ENCODE measurements around the gene CA6. TPM values are rescaled to one million over a fixed set of nuclear protein-coding genes. Genes with fewer than 3 reads are reported as not detected.

Gene CA6
- total and polyA plus RNA-seq, 2 donors (not counting 1 experiment from before 2014, with no cell fraction given) = not detected

DNA sequence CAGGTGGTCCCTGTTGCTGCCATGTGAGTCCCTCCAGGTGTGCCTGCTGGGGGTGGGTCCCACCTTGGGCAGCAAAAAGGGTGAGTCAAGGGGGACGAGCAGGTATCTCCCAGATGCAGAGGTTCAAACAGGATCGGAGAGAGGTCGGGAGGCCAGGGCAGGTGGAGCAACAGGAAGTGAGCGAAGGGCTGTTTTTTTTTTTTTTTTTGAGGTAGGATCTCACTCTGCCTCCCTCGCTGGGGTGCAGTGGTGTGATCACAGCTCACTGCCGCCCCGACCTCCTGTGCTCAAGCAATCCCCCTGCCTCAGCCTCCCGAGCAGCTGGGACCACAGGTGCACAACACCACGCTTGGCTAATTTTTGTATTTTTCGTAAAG, 41.1 kb downstream of the CA6 start:
- 37% methylated on average over 7 of the region's 10 CpGs for WGBS (ENCODE audit: insufficient coverage)
- H3K4me1 Mint-ChIP-seq = peaks cover 9% of the 10 kb centered on the region
- Histone ChIP-seq H3K4me1 (ENCODE audit: control insufficient read depth in 2 of 2, insufficient read depth in 2 of 2, low read length in 2 of 2) (peaks cover 5 to 15% of the 10 kb centered on the region in 2 donors), H3K27ac (ENCODE audit: low read length in 2 of 2) (no peak overlapping the region), H2AFZ (ENCODE audit: insufficient read depth, low read depth, low read length, poor library complexity, severe bottlenecking) (no peak overlapping the region), H3K79me2 (ENCODE audit: control insufficient read depth, insufficient read depth, low read length) (no peaks in the 10 kb centered on the region), H3K4me2 (replicated peaks; ENCODE audit: low read depth, low read length, poor library complexity, severe bottlenecking) (no peak overlapping the region), H3K9me3 (ENCODE audit: control extremely low read depth in 1 of 3, control insufficient read depth in 2 of 3, insufficient read depth in 1 of 3, low read length in 2 of 3) (no peaks in the 10 kb centered on the region), H3K4me3 (ENCODE audit: control extremely low read depth in 1 of 5, extremely low read depth in 1 of 5, insufficient read depth in 1 of 5, low read depth in 2 of 5, low read length in 4 of 5) (no peak overlapping the region), H4K20me1 (ENCODE audit: control insufficient read depth, insufficient read depth, low read length, poor library complexity, severe bottlenecking) (no peaks in the 10 kb centered on the region), H3K36me3 (replicated peaks in 1 of 2; ENCODE audit: control extremely low read depth in 1 of 2, control insufficient read depth in 1 of 2, extremely low read depth in 1 of 2, insufficient read depth in 2 of 2, low read length in 1 of 2) (no peaks in the 10 kb centered on the region), H3K9ac (ENCODE audit: low read length) (no peak overlapping the region), H3K27me3 (replicated peaks in 1 of 4; ENCODE audit: control extremely low read depth in 1 of 4, control insufficient read depth in 3 of 4, insufficient read depth in 4 of 4, low read length in 3 of 4) (peaks cover 0 to 4% (median 0%) of the 10 kb centered on the region in 4 experiments)
- no peak overlapping the region for H3K27ac Mint-ChIP-seq
- intact Hi-C loops (cut with micrococcal nuclease) = no loop called here
- H3K27me3 Mint-ChIP-seq = peaks cover 19% of the 10 kb centered on the region
- ChIA-PET CTCF (interaction anchor here (0.6 to 2.2 kb wide), 8 partner anchors 24 to 1981 kb away, joined by 3 to 17 read pairs (median 8); no protein-coding TSS in a partner anchor), POLR2A (no interaction called here)
- no peak for TF ChIP-seq EZH2 (IDR thresholded peaks at IDR 0.05; ENCODE audit: borderline replicate concordance, insufficient read depth, low read depth, low read length, poor library complexity, severe bottlenecking)
- TF ChIP-seq, protein P1, sequence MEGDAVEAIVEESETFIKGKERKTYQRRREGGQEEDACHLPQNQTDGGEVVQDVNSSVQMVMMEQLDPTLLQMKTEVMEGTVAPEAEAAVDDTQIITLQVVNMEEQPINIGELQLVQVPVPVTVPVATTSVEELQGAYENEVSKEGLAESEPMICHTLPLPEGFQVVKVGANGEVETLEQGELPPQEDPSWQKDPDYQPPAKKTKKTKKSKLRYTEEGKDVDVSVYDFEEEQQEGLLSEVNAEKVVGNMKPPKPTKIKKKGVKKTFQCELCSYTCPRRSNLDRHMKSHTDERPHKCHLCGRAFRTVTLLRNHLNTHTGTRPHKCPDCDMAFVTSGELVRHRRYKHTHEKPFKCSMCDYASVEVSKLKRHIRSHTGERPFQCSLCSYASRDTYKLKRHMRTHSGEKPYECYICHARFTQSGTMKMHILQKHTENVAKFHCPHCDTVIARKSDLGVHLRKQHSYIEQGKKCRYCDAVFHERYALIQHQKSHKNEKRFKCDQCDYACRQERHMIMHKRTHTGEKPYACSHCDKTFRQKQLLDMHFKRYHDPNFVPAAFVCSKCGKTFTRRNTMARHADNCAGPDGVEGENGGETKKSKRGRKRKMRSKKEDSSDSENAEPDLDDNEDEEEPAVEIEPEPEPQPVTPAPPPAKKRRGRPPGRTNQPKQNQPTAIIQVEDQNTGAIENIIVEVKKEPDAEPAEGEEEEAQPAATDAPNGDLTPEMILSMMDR (IDR thresholded peaks at IDR 0.05) = no peak
- no peak for ATAC-seq (ENCODE audit: low read depth)
- no peak overlapping the region for H3K4me3 Mint-ChIP-seq
- no peak for DNase-seq
- no peaks in the 10 kb centered on the region for H3K9me3 Mint-ChIP-seq (ENCODE audit: insufficient read depth)

DNA sequence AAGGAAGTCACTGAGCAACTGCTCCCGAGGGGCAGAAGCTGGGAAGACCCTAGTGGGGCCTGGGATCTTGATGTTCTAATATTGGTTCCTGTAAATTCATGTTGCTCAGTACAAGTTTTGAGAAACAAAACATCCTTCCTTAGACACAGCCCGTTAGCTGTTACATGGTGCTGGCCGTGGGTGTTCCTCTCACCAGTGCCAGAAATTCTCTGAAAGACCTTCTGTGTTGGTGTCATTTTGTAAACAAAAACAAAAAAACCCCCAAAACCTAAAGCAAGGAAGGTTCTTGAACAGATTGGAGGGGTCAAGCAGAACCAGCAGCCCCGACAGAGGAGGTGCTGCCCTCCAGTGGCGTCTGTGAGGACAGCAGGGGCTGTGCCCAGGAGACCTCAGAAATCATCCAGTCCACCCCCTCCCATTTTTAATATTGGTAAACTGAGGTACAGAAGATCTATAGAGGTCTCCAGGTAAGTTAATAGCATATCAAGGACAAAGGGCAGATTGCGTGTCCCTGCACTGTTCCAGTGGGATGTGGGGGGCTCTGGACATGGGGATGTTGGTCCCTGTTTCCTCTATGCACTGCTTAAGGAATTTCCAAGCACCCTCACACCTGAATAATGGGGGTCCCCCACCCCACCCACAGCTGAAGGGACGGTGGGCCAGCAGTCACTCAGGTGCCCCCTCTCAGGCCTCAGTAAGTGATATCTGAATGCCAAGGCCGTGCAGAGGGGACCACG, 42.4 kb downstream of the CA6 start:
- peak overlapping the region; percentile 55 for H3K4me2 ChIP-seq (replicated peaks; ENCODE audit: low read depth, low read length, poor library complexity, severe bottlenecking)
- DNase-seq = peak; percentile 66
- CTCF ChIA-PET = interaction anchor here (0.7 to 3.0 kb wide), 19 partner anchors 12 to 633 kb away, joined by 3 to 17 read pairs (median 4); no protein-coding TSS in a partner anchor
- no peak overlapping the region for H3K4me3 ChIP-seq (ENCODE audit: control extremely low read depth in 1 of 5, extremely low read depth in 1 of 5, insufficient read depth in 1 of 5, low read depth in 2 of 5, low read length in 4 of 5)
- Mint-ChIP-seq H3K4me3 (peak overlapping the region; percentile 15), H3K27me3 (peaks cover 19% of the 10 kb centered on the region), H3K27ac (no peak overlapping the region), H3K4me1 (peaks cover 9% of the 10 kb centered on the region), H3K9me3 (ENCODE audit: insufficient read depth) (no peaks in the 10 kb centered on the region)
- peak; percentile 92 for ATAC-seq (ENCODE audit: low read depth)
- POLR2A ChIA-PET = no interaction called here
- no peaks in the 10 kb centered on the region for H4K20me1 ChIP-seq (ENCODE audit: control insufficient read depth, insufficient read depth, low read length, poor library complexity, severe bottlenecking)
- H3K9ac ChIP-seq (ENCODE audit: low read length) = no peak overlapping the region
- WGBS (ENCODE audit: insufficient coverage) = 0% methylated on average over 3 of the region's 9 CpGs
- peaks cover 0 to 4% (median 0%) of the 10 kb centered on the region in 4 experiments for H3K27me3 ChIP-seq (replicated peaks in 1 of 4; ENCODE audit: control extremely low read depth in 1 of 4, control insufficient read depth in 3 of 4, insufficient read depth in 4 of 4, low read length in 3 of 4)
- TF ChIP-seq, protein P1 (IDR thresholded peaks at IDR 0.05) = peak; percentile 97
- no peak for TF ChIP-seq EZH2 (IDR thresholded peaks at IDR 0.05; ENCODE audit: borderline replicate concordance, insufficient read depth, low read depth, low read length, poor library complexity, severe bottlenecking)
- peaks cover 5 to 15% of the 10 kb centered on the region in 2 donors for H3K4me1 ChIP-seq (ENCODE audit: control insufficient read depth in 2 of 2, insufficient read depth in 2 of 2, low read length in 2 of 2)
- H2AFZ ChIP-seq (ENCODE audit: insufficient read depth, low read depth, low read length, poor library complexity, severe bottlenecking) = peak overlapping the region; percentile 58
- H3K36me3 ChIP-seq (replicated peaks in 1 of 2; ENCODE audit: control extremely low read depth in 1 of 2, control insufficient read depth in 1 of 2, extremely low read depth in 1 of 2, insufficient read depth in 2 of 2, low read length in 1 of 2) = no peaks in the 10 kb centered on the region
- H3K9me3 ChIP-seq (ENCODE audit: control extremely low read depth in 1 of 3, control insufficient read depth in 2 of 3, insufficient read depth in 1 of 3, low read length in 2 of 3) = no peaks in the 10 kb centered on the region
- no peak overlapping the region for H3K27ac ChIP-seq (ENCODE audit: low read length in 2 of 2)
- no peaks in the 10 kb centered on the region for H3K79me2 ChIP-seq (ENCODE audit: control insufficient read depth, insufficient read depth, low read length)
- intact Hi-C loops (cut with micrococcal nuclease) = loop anchor here (1.0 to 2.0 kb wide), 4 partner anchors 17 to 129 kb away; no protein-coding TSS in a partner anchor
